Measurements from ENCODE around the gene PTPRCAP. TPM values are rescaled to one million over a fixed set of nuclear protein-coding genes. Genes with fewer than 3 reads are reported as not detected.
"Not testable (repeated sequence)": the region's sequence is repeated elsewhere in the genome, so short reads cannot be mapped to it uniquely, and the experiment has no call there.

Gene PTPRCAP
- total RNA-seq, 1 experiment from 2014 or later: 1.7 TPM

DNA sequence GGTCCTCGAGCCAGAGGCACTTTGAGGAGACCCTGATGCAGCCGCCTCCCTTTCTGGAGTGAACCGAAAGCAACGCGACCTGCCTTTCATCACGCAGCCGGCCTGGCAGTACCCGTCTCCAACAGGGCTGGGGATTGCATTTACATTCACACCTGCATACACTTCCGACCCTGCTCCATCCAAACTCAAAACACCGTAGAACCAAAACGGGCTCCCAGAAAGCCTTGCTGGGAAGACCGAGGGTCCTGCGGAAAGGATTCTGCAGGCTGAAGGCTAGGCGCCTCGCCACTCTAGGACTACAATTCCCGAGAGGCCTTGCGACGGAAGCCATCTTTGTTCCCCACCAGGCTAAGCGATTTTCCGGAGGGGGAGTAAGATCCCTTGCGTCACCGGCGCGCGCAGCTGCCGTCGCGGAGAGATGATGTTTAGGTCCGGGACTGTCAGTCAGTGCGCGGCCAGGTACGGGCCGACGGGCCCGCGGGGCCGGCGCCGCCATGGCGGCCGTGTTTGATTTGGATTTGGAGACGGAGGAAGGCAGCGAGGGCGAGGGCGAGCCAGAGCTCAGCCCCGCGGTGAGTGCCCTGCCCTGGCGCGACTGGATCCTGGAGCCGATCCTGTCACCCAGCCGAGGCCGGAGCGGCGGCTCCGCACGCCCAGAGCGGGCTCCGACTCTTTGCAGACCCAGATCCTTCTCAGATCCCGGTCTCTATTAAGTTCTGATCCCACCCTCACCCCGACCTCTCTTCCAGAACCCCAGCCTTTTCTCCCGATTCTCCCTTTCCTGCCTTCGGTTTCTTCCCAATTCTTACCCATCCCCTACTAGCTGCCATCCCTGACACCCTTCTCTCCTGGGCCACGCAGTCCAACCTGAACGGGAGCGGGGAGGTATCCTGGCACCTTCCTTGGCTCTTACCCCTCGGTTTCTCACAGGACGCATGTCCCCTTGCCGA is 9.2 kb downstream of the PTPRCAP start, which contains the start of gene RPS6KB2:
Gene RPS6KB2, plus strand, starts transcription at position 443 of the 950 bp plus-strand sequence. Its CDS starts 52 bp downstream, at position 495.
- H3K4me1 Mint-ChIP-seq: peaks cover 9 to 12% of the 10 kb centered on the region in 2 experiments

DNA sequence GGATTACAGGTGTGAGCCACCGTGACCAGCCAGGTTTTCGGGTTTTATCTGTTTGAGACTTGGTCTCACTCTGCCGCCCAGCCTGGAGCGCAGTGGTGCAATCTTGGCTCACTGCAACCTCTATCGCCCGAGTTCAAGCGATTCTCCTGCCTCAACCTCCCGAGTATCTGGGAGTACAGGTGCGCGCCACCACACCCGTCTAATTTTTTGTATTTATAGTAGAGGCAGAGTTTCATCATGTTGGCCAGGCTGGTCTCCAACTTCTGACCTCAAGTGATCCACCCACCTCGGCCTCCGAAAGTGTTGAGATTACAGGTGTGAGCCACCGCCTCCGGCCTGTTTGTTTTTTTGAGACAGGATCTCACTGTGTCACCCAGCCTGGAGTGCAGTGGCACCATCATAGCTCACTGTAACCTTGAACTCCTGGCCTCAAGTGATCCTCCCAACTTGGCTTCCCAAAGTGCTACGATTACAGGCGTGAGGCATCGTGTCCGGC is 10.1 kb downstream of the PTPRCAP start:
- H2BK120ac ChIP-seq (ENCODE audit: low read depth, low read length, poor library complexity, severe bottlenecking); H3K9me3 ChIP-seq (ENCODE audit: control insufficient read depth, low read depth, low read length); H3K27ac ChIP-seq (ENCODE audit: insufficient read length, low read depth, low read length); H2AK5ac ChIP-seq (ENCODE audit: insufficient read length, low read length); H3K4me1 ChIP-seq (ENCODE audit: insufficient read depth, low read length); H2BK15ac ChIP-seq (ENCODE audit: low read depth, low read length); H3T11ph ChIP-seq (ENCODE audit: low read length); H3K23ac ChIP-seq (ENCODE audit: insufficient read length, low read depth, low read length); H3K23me2 ChIP-seq (ENCODE audit: insufficient read length, low read depth, low read length, poor library complexity, severe bottlenecking); H3K18ac ChIP-seq (ENCODE audit: insufficient read length, low read depth, low read length); H2AFZ ChIP-seq (ENCODE audit: low read length); H3K9ac ChIP-seq (ENCODE audit: extremely low read depth, insufficient read length, low read length); H2BK12ac ChIP-seq (ENCODE audit: insufficient read length, low read depth, low read length); H3K79me2 ChIP-seq (ENCODE audit: insufficient read depth, low read length); DNase-seq; H4K8ac ChIP-seq (replicated peaks; ENCODE audit: insufficient read length, low read depth, low read length); H4K20me1 ChIP-seq (ENCODE audit: control insufficient read depth, insufficient read depth, insufficient read length); H3K79me1 ChIP-seq (ENCODE audit: insufficient read depth, low read depth, low read length, poor library complexity, severe bottlenecking); H4K5ac ChIP-seq (ENCODE audit: insufficient read length, low read depth, low read length); H3K4ac ChIP-seq (ENCODE audit: low read depth, low read length); H3K56ac ChIP-seq (ENCODE audit: insufficient read length, low read depth, low read length); H4K91ac ChIP-seq (ENCODE audit: insufficient read length, low read depth, low read length); H3K14ac ChIP-seq (ENCODE audit: insufficient read depth, low read length); H3K27me3 Mint-ChIP-seq (ENCODE audit: low read depth); H3K9me3 Mint-ChIP-seq; H2BK5ac ChIP-seq (ENCODE audit: insufficient read length, low read length); H3K27me3 ChIP-seq (ENCODE audit: insufficient read depth, low read length); H2BK20ac ChIP-seq (ENCODE audit: low read depth, low read length, poor library complexity, severe bottlenecking): not testable (repeated sequence)
- H3K27ac Mint-ChIP-seq: peak overlapping the region; percentile 46 to 78 (median 77); a peak in 4 of 7 replicates
- peak overlapping the region; percentile 90 for H3K4me2 ChIP-seq (ENCODE audit: insufficient read depth, insufficient read length, low read length)
- H3K36me3 Mint-ChIP-seq (ENCODE audit: insufficient read depth in 1 of 3, low read depth in 3 of 3): peaks cover 9 to 18% (median 13%) of the 10 kb centered on the region in 3 experiments; a peak in 6 of 7 replicates
- peak overlapping the region; percentile 87 to 92 for H3K4me3 Mint-ChIP-seq
- no CpG with 5 or more reads among the region's 19 CpGs for WGBS (ENCODE audit: extremely low coverage, insufficient read length, low lambda C conversion rate)
- peaks cover 12 to 19% of the 10 kb centered on the region in 2 experiments for H3K4me1 Mint-ChIP-seq

More for the DNA sequence above, 9.2 kb downstream of the PTPRCAP start, which contains the start of gene RPS6KB2:
- Histone ChIP-seq H3K9me3 (ENCODE audit: control insufficient read depth, low read depth, low read length) (no peaks in the 10 kb centered on the region), H3K9ac (ENCODE audit: extremely low read depth, insufficient read length, low read length) (peak within 1 kb of the TSS; percentile 76), H2BK20ac (ENCODE audit: low read depth, low read length, poor library complexity, severe bottlenecking) (no peak within 1 kb of the TSS), H3K79me1 (ENCODE audit: insufficient read depth, low read depth, low read length, poor library complexity, severe bottlenecking) (no peaks in the 10 kb centered on the region), H3K4ac (ENCODE audit: low read depth, low read length) (no peak within 1 kb of the TSS), H3K79me2 (ENCODE audit: insufficient read depth, low read length) (no peaks in the 10 kb centered on the region; the same call in 1 of the 2 replicates), H2BK12ac (ENCODE audit: insufficient read length, low read depth, low read length) (no peak within 1 kb of the TSS), H2BK5ac (ENCODE audit: insufficient read length, low read length) (no peak within 1 kb of the TSS), H2AK5ac (ENCODE audit: insufficient read length, low read length) (no peak within 1 kb of the TSS), H3K23ac (ENCODE audit: insufficient read length, low read depth, low read length) (no peak within 1 kb of the TSS), H2BK120ac (ENCODE audit: low read depth, low read length, poor library complexity, severe bottlenecking) (no peak within 1 kb of the TSS), H3K27me3 (ENCODE audit: insufficient read depth, low read length) (no peaks in the 10 kb centered on the region), H4K91ac (ENCODE audit: insufficient read length, low read depth, low read length) (no peak within 1 kb of the TSS), H3K4me1 (ENCODE audit: insufficient read depth, low read length) (no peaks in the 10 kb centered on the region), H3K27ac (ENCODE audit: insufficient read length, low read depth, low read length) (no peak within 1 kb of the TSS), H3K4me2 (ENCODE audit: insufficient read depth, insufficient read length, low read length) (peak within 1 kb of the TSS; percentile 90), H3K23me2 (ENCODE audit: insufficient read length, low read depth, low read length, poor library complexity, severe bottlenecking) (peaks cover 4% of the 10 kb centered on the region), H3T11ph (ENCODE audit: low read length) (no peak within 1 kb of the TSS), H4K20me1 (ENCODE audit: control insufficient read depth, insufficient read depth, insufficient read length) (no peaks in the 10 kb centered on the region), H2BK15ac (ENCODE audit: low read depth, low read length) (no peak within 1 kb of the TSS), H3K56ac (ENCODE audit: insufficient read length, low read depth, low read length) (no peak within 1 kb of the TSS), H2AFZ (ENCODE audit: low read length) (no peak within 1 kb of the TSS), H4K5ac (ENCODE audit: insufficient read length, low read depth, low read length) (no peak within 1 kb of the TSS), H3K18ac (ENCODE audit: insufficient read length, low read depth, low read length) (no peak within 1 kb of the TSS), H4K8ac (replicated peaks; ENCODE audit: insufficient read length, low read depth, low read length) (no peak within 1 kb of the TSS), H3K14ac (ENCODE audit: insufficient read depth, low read length) (no peak within 1 kb of the TSS; the same call in 1 of the 2 replicates)
- peak within 1 kb of the TSS; percentile 87 to 92 for H3K4me3 Mint-ChIP-seq
- peak; percentile 97 for DNase-seq
- H3K27me3 Mint-ChIP-seq (ENCODE audit: low read depth): no peaks in the 10 kb centered on the region; the same call in 1 of the 2 replicates
- H3K36me3 Mint-ChIP-seq (ENCODE audit: insufficient read depth in 1 of 3, low read depth in 3 of 3): peaks cover 9 to 24% (median 19%) of the 10 kb centered on the region in 3 experiments; a peak in 6 of 7 replicates
- H3K27ac Mint-ChIP-seq: peak within 1 kb of the TSS; percentile 46 to 95 (median 85); a peak in 5 of 7 replicates
- TF ChIP-seq, protein P1, sequence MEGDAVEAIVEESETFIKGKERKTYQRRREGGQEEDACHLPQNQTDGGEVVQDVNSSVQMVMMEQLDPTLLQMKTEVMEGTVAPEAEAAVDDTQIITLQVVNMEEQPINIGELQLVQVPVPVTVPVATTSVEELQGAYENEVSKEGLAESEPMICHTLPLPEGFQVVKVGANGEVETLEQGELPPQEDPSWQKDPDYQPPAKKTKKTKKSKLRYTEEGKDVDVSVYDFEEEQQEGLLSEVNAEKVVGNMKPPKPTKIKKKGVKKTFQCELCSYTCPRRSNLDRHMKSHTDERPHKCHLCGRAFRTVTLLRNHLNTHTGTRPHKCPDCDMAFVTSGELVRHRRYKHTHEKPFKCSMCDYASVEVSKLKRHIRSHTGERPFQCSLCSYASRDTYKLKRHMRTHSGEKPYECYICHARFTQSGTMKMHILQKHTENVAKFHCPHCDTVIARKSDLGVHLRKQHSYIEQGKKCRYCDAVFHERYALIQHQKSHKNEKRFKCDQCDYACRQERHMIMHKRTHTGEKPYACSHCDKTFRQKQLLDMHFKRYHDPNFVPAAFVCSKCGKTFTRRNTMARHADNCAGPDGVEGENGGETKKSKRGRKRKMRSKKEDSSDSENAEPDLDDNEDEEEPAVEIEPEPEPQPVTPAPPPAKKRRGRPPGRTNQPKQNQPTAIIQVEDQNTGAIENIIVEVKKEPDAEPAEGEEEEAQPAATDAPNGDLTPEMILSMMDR (conservative IDR thresholded peaks at IDR 0.05): no peak
- H3K9me3 Mint-ChIP-seq: no peaks in the 10 kb centered on the region
- WGBS (ENCODE audit: extremely low coverage, insufficient read length, low lambda C conversion rate): no CpG with 5 or more reads among the region's 68 CpGs
